ENCODE results near the gene NDFIP1. TPM values are rescaled to one million over a fixed set of nuclear protein-coding genes. Genes with fewer than 3 reads are reported as not detected.
"Not testable (repeated sequence)": the region's sequence is repeated elsewhere in the genome, so short reads cannot be mapped to it uniquely, and the experiment has no call there.

The NDFIP1 gene
- total and polyA plus RNA-seq, 5 donors from 2014 or later, result 68.2 to 109 (median 80.5) TPM

DNA sequence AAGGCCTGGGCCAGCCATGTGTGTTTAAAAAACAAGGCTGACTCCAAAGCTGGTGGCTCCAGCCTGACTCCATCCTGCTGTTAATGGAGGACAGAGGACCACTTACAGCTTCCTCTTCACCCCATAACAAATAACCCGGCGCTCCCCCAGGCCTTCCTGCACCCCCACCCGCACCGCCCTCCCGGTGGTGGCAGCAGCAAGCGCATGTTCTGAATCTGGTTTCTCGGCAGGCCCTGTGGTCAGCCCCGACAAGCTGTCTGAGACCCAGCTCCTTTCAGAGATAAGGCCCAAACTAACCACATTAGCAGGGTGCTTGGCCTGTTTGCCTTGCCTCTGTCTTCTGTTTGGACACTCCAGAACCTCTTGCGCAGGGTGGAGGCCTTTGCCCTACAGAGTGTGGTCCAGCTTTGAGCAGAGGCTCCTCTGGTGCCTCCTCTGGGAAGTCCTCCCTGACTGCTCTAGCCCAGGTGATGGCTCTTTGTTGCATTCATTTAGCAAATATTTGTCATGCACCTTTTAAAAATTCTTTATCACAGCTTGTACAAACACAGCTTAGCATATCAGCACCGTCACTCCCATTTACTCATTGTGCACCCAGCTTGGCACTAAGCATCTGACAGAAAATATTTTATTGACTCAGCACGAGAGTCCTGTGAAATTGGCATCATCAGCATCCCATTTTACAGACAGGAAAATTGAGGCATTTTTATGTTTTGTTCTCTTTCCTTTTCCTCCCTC is 78.4 kb downstream of the NDFIP1 start:
- ATAC-seq (ENCODE audit: low read depth in 2 of 2), result no peak
- no peaks in the 10 kb centered on the region for H3K36me3 Mint-ChIP-seq
- no peak overlapping the region for H3K27ac ChIP-seq (ENCODE audit: insufficient read depth, low read length, poor library complexity, severe bottlenecking)
- H3K27me3 Mint-ChIP-seq, result peaks cover 14% of the 10 kb centered on the region
- H3K4me1 ChIP-seq (ENCODE audit: control insufficient read depth, insufficient read depth, low read length, poor library complexity, severe bottlenecking), result no peaks in the 10 kb centered on the region
- no peak overlapping the region for H3K4me3 Mint-ChIP-seq
- no peak overlapping the region for H3K4me3 ChIP-seq (ENCODE audit: low read depth, low read length)
- no peaks in the 10 kb centered on the region for H3K9me3 Mint-ChIP-seq
- no peak overlapping the region for H3K27ac Mint-ChIP-seq
- H3K4me1 Mint-ChIP-seq, result peaks cover 0 to 3% (median under 1%) of the 10 kb centered on the region in 4 donors
- no peaks in the 10 kb centered on the region for H3K36me3 ChIP-seq (ENCODE audit: control insufficient read depth, insufficient read depth, low read length)
- no peaks in the 10 kb centered on the region for H3K27me3 ChIP-seq (ENCODE audit: control insufficient read depth, insufficient read depth, low read length)
- no peaks in the 10 kb centered on the region for H3K9me3 ChIP-seq (ENCODE audit: control insufficient read depth in 2 of 2, low read length in 2 of 2)
- DNase-seq, result no peak

DNA sequence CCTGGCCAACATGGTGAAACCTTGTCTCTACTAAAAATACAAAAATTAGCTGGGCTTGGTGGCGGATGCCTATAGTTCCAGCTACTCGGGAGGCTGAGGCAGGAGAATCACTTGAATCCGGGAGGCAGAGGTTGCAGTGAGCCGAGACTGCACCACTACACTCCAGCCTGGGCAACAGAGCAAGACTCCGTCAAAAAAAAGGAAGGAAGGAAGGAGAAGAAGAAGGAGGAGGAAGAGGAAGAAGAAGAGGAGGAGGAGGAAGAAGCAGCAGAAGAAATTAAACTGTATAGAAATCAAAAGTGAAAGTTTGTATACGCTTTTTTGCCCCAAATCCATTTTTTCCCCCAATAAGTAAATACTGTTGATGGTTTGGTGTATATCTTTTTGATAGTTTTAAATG is 80.1 kb downstream of the NDFIP1 start:
- DNase-seq; H3K4me1 Mint-ChIP-seq; H3K4me3 Mint-ChIP-seq; H3K4me3 ChIP-seq (ENCODE audit: low read depth, low read length); H3K36me3 Mint-ChIP-seq; H3K4me1 ChIP-seq (ENCODE audit: control insufficient read depth, insufficient read depth, low read length, poor library complexity, severe bottlenecking); ATAC-seq (ENCODE audit: low read depth in 2 of 2); H3K36me3 ChIP-seq (ENCODE audit: control insufficient read depth, insufficient read depth, low read length); H3K27ac Mint-ChIP-seq; H3K27ac ChIP-seq (ENCODE audit: insufficient read depth, low read length, poor library complexity, severe bottlenecking); H3K9me3 ChIP-seq (ENCODE audit: control insufficient read depth in 2 of 2, low read length in 2 of 2); H3K27me3 ChIP-seq (ENCODE audit: control insufficient read depth, insufficient read depth, low read length); H3K9me3 Mint-ChIP-seq: not testable (repeated sequence)
- H3K27me3 Mint-ChIP-seq, result peaks cover 14% of the 10 kb centered on the region

DNA sequence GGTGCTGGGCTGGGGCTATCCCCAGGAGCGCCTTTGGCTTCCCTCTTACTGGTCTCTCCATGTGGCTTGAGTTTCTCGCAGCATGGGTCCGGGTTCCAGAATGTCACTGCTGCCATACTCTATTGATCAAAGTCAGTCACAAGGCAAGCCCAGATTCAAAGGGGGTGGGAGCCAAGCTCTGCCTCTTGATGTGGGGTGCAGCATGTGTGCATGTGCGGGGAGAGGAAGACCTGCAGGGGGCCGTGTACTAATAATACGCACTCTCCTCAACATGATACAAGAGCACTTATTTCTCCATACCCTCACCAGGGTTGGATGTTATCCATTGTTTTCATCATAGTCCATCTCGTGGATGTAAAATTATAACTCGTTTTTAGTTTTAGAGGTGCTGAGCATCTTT is 81.2 kb downstream of the NDFIP1 start:
- no peak overlapping the region for H3K4me3 Mint-ChIP-seq
- no peaks in the 10 kb centered on the region for H3K36me3 Mint-ChIP-seq
- Histone ChIP-seq H3K9me3 (ENCODE audit: control insufficient read depth in 2 of 2, low read length in 2 of 2) (no peaks in the 10 kb centered on the region), H3K36me3 (ENCODE audit: control insufficient read depth, insufficient read depth, low read length) (no peaks in the 10 kb centered on the region), H3K27me3 (ENCODE audit: control insufficient read depth, insufficient read depth, low read length) (no peaks in the 10 kb centered on the region), H3K4me1 (ENCODE audit: control insufficient read depth, insufficient read depth, low read length, poor library complexity, severe bottlenecking) (no peaks in the 10 kb centered on the region), H3K4me3 (ENCODE audit: low read depth, low read length) (no peak overlapping the region), H3K27ac (ENCODE audit: insufficient read depth, low read length, poor library complexity, severe bottlenecking) (no peak overlapping the region)
- H3K27me3 Mint-ChIP-seq, result peaks cover 9% of the 10 kb centered on the region
- ATAC-seq (ENCODE audit: low read depth in 2 of 2) (no peak), DNase-seq (no peak)
- H3K4me1 Mint-ChIP-seq, result peaks cover 0 to 3% (median under 1%) of the 10 kb centered on the region in 4 donors
- no peak overlapping the region for H3K27ac Mint-ChIP-seq
- no peaks in the 10 kb centered on the region for H3K9me3 Mint-ChIP-seq

DNA sequence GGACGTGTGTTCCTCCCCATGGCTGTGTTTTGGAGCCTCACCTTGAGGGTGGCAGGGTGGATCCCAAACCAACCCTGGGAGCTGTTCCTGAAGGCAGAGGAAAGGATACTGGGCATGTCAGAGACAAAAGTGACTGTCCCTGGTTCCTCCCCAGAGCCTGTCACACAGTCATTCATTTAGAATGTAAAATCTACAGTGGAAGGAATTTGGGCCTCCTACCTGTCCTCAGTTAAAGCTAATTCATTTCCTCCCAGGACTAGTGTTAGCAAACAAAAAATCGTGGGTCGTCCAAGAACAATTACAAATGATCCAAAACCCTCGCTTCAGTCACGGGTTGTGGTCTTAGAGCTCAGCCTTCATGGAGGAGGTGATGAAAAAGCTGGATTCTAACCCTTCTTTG is 83.2 kb downstream of the NDFIP1 start:
- Histone ChIP-seq H3K36me3 (ENCODE audit: control insufficient read depth, insufficient read depth, low read length) (no peaks in the 10 kb centered on the region), H3K4me1 (ENCODE audit: control insufficient read depth, insufficient read depth, low read length, poor library complexity, severe bottlenecking) (no peaks in the 10 kb centered on the region), H3K9me3 (ENCODE audit: control insufficient read depth in 2 of 2, low read length in 2 of 2) (no peaks in the 10 kb centered on the region), H3K27me3 (ENCODE audit: control insufficient read depth, insufficient read depth, low read length) (no peaks in the 10 kb centered on the region), H3K4me3 (ENCODE audit: low read depth, low read length) (no peak overlapping the region), H3K27ac (ENCODE audit: insufficient read depth, low read length, poor library complexity, severe bottlenecking) (no peak overlapping the region)
- no peak overlapping the region for H3K4me3 Mint-ChIP-seq
- no peak overlapping the region for H3K27ac Mint-ChIP-seq
- ATAC-seq (ENCODE audit: low read depth in 2 of 2) (no peak), DNase-seq (no peak)
- H3K27me3 Mint-ChIP-seq, result peaks cover 9% of the 10 kb centered on the region
- no peaks in the 10 kb centered on the region for H3K36me3 Mint-ChIP-seq
- peaks cover 0 to 3% (median under 1%) of the 10 kb centered on the region in 4 donors for H3K4me1 Mint-ChIP-seq
- no peaks in the 10 kb centered on the region for H3K9me3 Mint-ChIP-seq

DNA sequence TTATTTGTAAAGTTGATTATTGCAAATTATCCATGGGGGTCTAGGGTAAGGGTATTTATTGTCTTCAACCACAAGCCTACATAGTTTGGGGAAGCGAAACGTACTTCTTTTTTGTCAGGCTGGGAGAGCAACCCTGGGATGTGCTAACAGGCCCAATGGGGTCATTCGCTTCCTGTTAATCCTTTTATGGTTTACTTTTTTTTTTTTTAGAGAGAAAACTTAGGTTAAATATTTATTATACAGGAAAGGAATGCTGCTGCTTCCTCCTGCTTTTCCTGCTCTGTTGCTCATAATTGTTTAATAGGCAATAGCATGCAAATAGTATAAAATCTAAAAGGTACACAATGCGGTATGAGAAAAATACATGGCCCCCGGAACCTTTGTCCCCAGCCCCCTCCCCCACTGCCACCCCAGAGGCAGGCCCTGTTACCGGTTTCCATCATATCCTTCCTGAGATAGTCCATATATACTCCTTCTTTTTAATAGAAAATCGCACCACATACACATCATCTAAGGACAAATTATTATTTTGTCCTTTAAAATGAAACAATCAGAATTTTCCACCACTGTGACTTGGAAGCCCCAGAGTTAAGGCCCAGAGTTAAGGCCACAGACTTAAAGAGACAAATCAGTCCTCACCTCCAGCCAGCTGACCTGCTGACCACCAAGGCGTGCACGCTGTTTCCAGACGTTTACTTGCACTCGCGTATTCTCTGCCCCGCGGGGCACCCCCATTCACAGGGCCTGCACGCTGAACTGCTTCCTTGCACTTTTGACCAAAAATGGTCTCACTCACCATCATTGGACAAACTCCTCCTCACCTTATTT is 83.9 kb downstream of the NDFIP1 start:
- no peak overlapping the region for H3K4me3 Mint-ChIP-seq
- peaks cover 0 to 2% (median under 1%) of the 10 kb centered on the region in 4 donors for H3K4me1 Mint-ChIP-seq
- no peaks in the 10 kb centered on the region for H3K36me3 ChIP-seq (ENCODE audit: control insufficient read depth, insufficient read depth, low read length)
- no peaks in the 10 kb centered on the region for H3K4me1 ChIP-seq (ENCODE audit: control insufficient read depth, insufficient read depth, low read length, poor library complexity, severe bottlenecking)
- no peaks in the 10 kb centered on the region for H3K9me3 Mint-ChIP-seq
- DNase-seq (no peak), ATAC-seq (ENCODE audit: low read depth in 2 of 2) (no peak)
- no peaks in the 10 kb centered on the region for H3K27me3 ChIP-seq (ENCODE audit: control insufficient read depth, insufficient read depth, low read length)
- H3K27ac Mint-ChIP-seq, result no peak overlapping the region
- H3K27ac ChIP-seq (ENCODE audit: insufficient read depth, low read length, poor library complexity, severe bottlenecking), result no peak overlapping the region
- H3K9me3 ChIP-seq (ENCODE audit: control insufficient read depth in 2 of 2, low read length in 2 of 2), result no peaks in the 10 kb centered on the region
- no peak overlapping the region for H3K4me3 ChIP-seq (ENCODE audit: low read depth, low read length)
- H3K27me3 Mint-ChIP-seq, result peaks cover 9% of the 10 kb centered on the region
- H3K36me3 Mint-ChIP-seq, result no peaks in the 10 kb centered on the region

DNA sequence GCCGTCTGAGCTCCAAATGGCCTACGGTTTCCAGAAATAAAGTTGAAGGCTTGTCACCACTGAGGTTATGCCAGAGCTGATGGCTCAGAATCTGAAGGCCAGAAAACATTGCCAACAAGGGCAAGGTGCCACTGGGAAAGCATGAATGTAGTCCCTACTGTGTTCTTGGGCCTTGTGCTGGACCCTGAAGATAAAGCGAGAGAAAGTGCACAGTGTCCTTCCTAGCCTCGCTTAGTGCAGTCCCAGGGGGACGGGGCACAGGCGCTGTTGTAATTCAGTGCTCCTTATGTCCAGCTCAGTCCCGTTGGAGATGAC is 84.5 kb downstream of the NDFIP1 start:
- Histone ChIP-seq H3K36me3 (ENCODE audit: control insufficient read depth, insufficient read depth, low read length) (no peaks in the 10 kb centered on the region), H3K4me3 (ENCODE audit: low read depth, low read length) (no peak overlapping the region), H3K27me3 (ENCODE audit: control insufficient read depth, insufficient read depth, low read length) (no peaks in the 10 kb centered on the region), H3K9me3 (ENCODE audit: control insufficient read depth in 2 of 2, low read length in 2 of 2) (no peaks in the 10 kb centered on the region), H3K4me1 (ENCODE audit: control insufficient read depth, insufficient read depth, low read length, poor library complexity, severe bottlenecking) (no peaks in the 10 kb centered on the region), H3K27ac (ENCODE audit: insufficient read depth, low read length, poor library complexity, severe bottlenecking) (no peak overlapping the region)
- no peak for DNase-seq
- ATAC-seq (ENCODE audit: low read depth in 2 of 2), result no peak
- Mint-ChIP-seq H3K27me3 (peaks cover 9% of the 10 kb centered on the region), H3K4me3 (no peak overlapping the region), H3K27ac (no peak overlapping the region), H3K9me3 (no peaks in the 10 kb centered on the region), H3K4me1 (peaks cover 0 to 2% (median 0%) of the 10 kb centered on the region in 4 donors), H3K36me3 (no peaks in the 10 kb centered on the region)

DNA sequence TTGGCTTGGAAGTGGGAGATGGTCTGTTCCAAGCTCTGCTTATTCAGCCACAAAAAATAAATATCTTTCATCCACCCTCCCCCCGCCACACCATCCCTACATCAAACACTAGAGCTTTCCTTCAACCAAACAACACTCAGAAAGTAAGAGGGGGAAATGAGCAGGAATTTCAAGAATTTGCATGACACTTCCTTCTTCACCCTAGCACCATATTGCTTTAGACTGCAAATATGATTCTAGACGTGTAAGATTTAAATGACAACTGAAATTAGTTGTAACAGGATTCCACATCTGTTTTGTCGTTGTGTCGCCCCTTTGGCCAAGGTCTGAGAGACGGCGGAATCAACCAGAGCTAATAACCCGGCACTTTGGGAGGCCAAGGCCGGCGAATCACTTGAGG is 88.5 kb downstream of the NDFIP1 start:
- DNase-seq (no peak), ATAC-seq (ENCODE audit: low read depth in 2 of 2) (no peak)
- H3K9me3 ChIP-seq (ENCODE audit: control insufficient read depth in 2 of 2, low read length in 2 of 2), result no peaks in the 10 kb centered on the region
- H3K27me3 Mint-ChIP-seq, result peaks cover 4% of the 10 kb centered on the region
- no peaks in the 10 kb centered on the region for H3K36me3 ChIP-seq (ENCODE audit: control insufficient read depth, insufficient read depth, low read length)
- H3K27ac ChIP-seq (ENCODE audit: insufficient read depth, low read length, poor library complexity, severe bottlenecking), result no peak overlapping the region
- H3K4me1 Mint-ChIP-seq, result no peaks in the 10 kb centered on the region
- no peaks in the 10 kb centered on the region for H3K27me3 ChIP-seq (ENCODE audit: control insufficient read depth, insufficient read depth, low read length)
- H3K4me3 ChIP-seq (ENCODE audit: low read depth, low read length), result no peak overlapping the region
- H3K27ac Mint-ChIP-seq, result no peak overlapping the region
- H3K4me1 ChIP-seq (ENCODE audit: control insufficient read depth, insufficient read depth, low read length, poor library complexity, severe bottlenecking), result no peaks in the 10 kb centered on the region
- H3K4me3 Mint-ChIP-seq, result no peak overlapping the region
- H3K9me3 Mint-ChIP-seq, result no peaks in the 10 kb centered on the region
- H3K36me3 Mint-ChIP-seq, result no peaks in the 10 kb centered on the region

DNA sequence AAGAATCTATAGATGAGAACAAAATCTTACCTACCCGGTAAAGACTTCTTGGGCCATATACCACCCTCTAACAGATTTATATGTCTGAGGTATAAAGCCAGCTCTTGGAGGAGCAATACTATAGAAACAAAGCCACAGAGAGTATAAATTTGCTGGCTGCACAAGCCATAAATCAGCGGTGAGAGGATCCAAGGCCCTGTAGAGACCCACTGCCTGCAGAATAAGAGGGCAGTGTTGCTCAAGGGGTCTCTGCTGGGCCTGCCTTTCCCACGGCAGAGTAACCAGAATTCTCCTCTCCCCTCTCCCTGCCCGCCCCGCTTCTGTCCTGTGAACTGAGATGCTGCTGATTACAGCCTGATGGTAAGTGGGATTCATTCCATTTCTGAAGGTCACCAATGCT is 89.2 kb downstream of the NDFIP1 start:
- Mint-ChIP-seq H3K4me1 (no peaks in the 10 kb centered on the region), H3K36me3 (no peaks in the 10 kb centered on the region), H3K27me3 (peaks cover 9% of the 10 kb centered on the region), H3K4me3 (no peak overlapping the region), H3K27ac (no peak overlapping the region), H3K9me3 (no peaks in the 10 kb centered on the region)
- Histone ChIP-seq H3K27ac (ENCODE audit: insufficient read depth, low read length, poor library complexity, severe bottlenecking) (no peak overlapping the region), H3K27me3 (ENCODE audit: control insufficient read depth, insufficient read depth, low read length) (no peaks in the 10 kb centered on the region), H3K4me3 (ENCODE audit: low read depth, low read length) (no peak overlapping the region), H3K36me3 (ENCODE audit: control insufficient read depth, insufficient read depth, low read length) (no peaks in the 10 kb centered on the region), H3K4me1 (ENCODE audit: control insufficient read depth, insufficient read depth, low read length, poor library complexity, severe bottlenecking) (no peaks in the 10 kb centered on the region), H3K9me3 (ENCODE audit: control insufficient read depth in 2 of 2, low read length in 2 of 2) (no peaks in the 10 kb centered on the region)
- no peak for DNase-seq
- ATAC-seq (ENCODE audit: low read depth in 2 of 2), result no peak

All from CD4-positive, CD25-positive, alpha-beta regulatory T cell (primary cell).